Activated T-cell treated with anti-CD3 and anti-CD28 coated beads, Interleukin-2, amount 50 U/mL, for 4 hours (primary cell): ENCODE results near the gene GPR78. TPM values are rescaled to one million over a fixed set of nuclear protein-coding genes. Genes with fewer than 3 reads are reported as not detected.

Source experiments
- ATAC-seq, 2 donors: fragments of 200-7000 bp; cut with Tn5 transposase; one replicate each; pipeline ENCODE4 v1.10.0; 2021
- DNase-seq: peaks from one replicate; pipeline ENCODE4 v3.0.0-alpha.2; 2020
- H3K27me3 Mint-ChIP-seq: one replicate; pipeline ENCODE4 v1.8.0; 2021; ENCODE audit warnings: low read depth, mixed read lengths
- H3K36me3 Mint-ChIP-seq: one replicate; pipeline ENCODE4 v1.8.0; 2022; ENCODE audit warnings: mixed read lengths; ENCODE audit not compliant: insufficient read depth
- H3K4me1 Mint-ChIP-seq: one replicate; pipeline ENCODE4 v1.8.0; 2021; ENCODE audit warnings: low read depth, mixed read lengths
- H3K4me3 Mint-ChIP-seq: one replicate; pipeline ENCODE4 v1.8.0; 2021; ENCODE audit warnings: mild to moderate bottlenecking, moderate library complexity, mixed read lengths
- H3K9me3 Mint-ChIP-seq: one replicate; pipeline ENCODE4 v1.8.0; 2021; ENCODE audit warnings: mixed read lengths
- total RNA-seq, 3 donors: library from RNA; stranded (reverse); gene quantifications; one replicate each; pipeline ENCODE4 v1.2.1, GENCODE V29; 2021

Gene GPR78
- total RNA-seq, 3 donors from 2014 or later, result not detected

- Mint-ChIP-seq H3K27me3 (peaks cover 34% of the 10 kb centered on the region), H3K4me3 (no peak within 1 kb of the TSS), H3K36me3 (no peaks in the 10 kb centered on the region), H3K4me1 (no peaks in the 10 kb centered on the region), H3K9me3 (no peaks in the 10 kb centered on the region)
- ATAC-seq (no peak), DNase-seq (no peak)
These were observed 12.4 kb downstream of the GPR78 start, which contains the start of gene CPZ for GRCh38 chr4:8592366-8593263. Gene CPZ (plus strand): TSS chr4:8592765. CDS start chr4:8592834, 69 bp downstream.

DNA sequence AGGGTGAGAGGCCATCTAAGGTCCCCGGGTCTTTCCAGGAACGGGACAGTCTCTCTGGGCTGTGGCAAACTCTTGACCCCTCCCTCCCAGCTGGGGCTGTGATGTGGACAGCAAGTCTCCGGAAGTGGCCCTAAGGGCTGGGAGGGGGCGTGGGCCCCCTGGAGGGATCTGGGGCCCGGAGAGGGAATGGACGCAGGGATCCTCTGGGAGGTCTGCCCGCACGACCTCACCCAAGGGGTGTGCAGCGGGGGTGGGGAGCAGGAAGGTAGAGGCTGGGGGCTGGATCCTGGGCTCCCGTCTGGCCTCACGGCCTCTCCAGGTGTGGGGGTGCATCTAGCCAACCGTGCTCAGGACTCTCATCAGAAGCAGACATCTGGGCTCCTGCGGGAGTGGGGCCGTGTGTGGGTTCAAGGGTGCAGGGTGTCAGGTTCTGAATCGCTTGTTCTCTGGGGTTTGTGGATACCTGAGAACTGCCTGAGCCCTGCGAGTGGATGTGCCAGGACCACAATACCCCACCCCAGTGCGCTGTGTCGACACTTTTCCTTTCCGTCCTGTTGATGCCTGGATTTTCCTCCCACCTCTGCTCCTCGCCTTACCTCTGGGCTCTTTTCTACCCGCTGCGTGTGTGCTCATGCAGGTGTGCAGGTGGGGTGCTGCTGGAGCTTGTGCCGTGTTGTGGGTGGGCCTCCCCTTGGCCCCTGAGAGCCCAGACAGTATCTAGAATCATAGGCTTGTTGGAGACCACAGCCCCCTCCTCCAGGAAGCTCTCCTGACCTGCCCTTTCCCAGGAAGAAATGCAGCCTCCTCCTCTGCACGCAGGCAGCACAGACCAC, 13.3 kb downstream of the GPR78 start:
- no peaks in the 10 kb centered on the region for H3K36me3 Mint-ChIP-seq

DNA sequence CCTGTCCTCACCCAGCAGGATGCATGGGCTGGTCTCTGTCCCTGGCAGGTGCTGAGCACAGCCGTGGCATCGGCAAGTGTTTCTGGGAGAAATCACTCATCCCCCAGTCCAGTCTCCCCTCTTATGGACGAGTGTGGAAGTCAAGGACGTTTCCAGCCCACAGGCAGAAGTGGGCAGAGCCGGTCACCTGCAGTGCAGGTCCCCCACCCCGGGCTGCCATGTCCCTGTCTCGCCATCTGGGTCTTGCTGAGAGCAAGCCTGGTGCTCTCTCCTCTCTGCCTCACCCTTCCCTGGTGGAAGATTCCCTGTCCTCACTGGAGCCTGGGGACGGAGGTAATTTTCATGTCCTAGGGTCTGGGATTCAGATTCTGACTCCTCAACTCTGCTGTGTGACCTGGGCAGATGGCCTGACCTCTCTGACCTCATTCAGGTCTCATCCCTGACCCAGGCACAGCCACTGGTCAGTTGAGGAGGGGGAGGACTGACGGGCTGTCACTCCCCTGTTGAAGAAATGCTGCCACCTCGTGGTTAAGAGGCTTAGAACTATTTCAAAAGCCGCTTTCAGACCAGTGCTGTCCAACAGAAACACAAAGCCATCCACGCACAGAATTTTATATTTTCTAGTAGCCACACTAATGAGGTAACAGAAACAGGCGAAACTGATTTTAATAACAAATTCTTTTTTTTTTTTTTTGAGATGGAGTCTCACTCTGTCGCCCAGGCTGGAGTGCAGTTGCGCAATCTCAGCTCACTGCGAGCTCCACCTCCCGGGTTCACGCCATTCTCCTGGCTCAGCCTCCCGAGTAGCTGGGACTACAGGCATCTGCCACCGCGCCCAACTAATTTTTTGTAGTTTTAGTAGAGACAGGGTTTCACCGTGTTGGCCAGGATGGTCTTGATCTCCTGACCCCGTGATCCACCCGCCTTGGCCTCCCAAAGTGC, 14.2 kb downstream of the GPR78 start:
- ATAC-seq (no peak), DNase-seq (no peak)
- Mint-ChIP-seq H3K36me3 (no peaks in the 10 kb centered on the region), H3K4me3 (no peak overlapping the region), H3K4me1 (no peaks in the 10 kb centered on the region), H3K27me3 (peaks cover 28% of the 10 kb centered on the region), H3K9me3 (no peaks in the 10 kb centered on the region)

More for the DNA sequence above, 13.3 kb downstream of the GPR78 start:
- H3K4me3 Mint-ChIP-seq, result no peak overlapping the region
- no peak for ATAC-seq
- peaks cover 30% of the 10 kb centered on the region for H3K27me3 Mint-ChIP-seq
- no peaks in the 10 kb centered on the region for H3K9me3 Mint-ChIP-seq
- H3K4me1 Mint-ChIP-seq, result no peaks in the 10 kb centered on the region
- no peak for DNase-seq

- DNase-seq (no peak), ATAC-seq (no peak)
- Mint-ChIP-seq H3K4me3 (no peak overlapping the region), H3K4me1 (no peaks in the 10 kb centered on the region), H3K9me3 (no peaks in the 10 kb centered on the region), H3K36me3 (no peaks in the 10 kb centered on the region), H3K27me3 (peaks cover 29% of the 10 kb centered on the region)
These were observed 15.3 kb downstream of the GPR78 start for GRCh38 chr4:8595237-8596087.

DNA sequence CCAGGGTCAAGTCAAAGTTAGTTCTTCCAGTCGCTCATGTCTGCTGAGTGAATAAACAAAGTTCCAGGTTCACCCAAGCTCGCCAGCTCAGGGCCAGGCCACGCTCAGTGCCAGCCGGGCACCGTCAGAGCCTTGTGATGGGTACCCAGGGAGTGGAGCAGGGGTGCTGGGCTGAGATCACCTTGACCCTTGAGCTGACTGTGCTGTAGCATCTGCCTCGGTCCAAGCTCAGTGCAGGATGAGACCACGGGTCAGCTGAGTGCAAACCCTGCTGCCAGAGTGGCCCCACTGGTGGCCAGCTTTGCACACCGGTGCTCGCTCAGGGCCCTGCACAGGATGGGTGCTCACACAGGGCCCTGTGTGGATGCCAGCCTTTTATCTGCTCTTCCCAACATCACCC, 16.7 kb downstream of the GPR78 start:
- no peak for ATAC-seq
- no peaks in the 10 kb centered on the region for H3K4me1 Mint-ChIP-seq
- H3K4me3 Mint-ChIP-seq, result no peak overlapping the region

GRCh38 chr4:8597319-8597718, 17.1 kb downstream of the GPR78 start:
- no peaks in the 10 kb centered on the region for H3K4me1 Mint-ChIP-seq
- DNase-seq (no peak), ATAC-seq (no peak)
- no peak overlapping the region for H3K4me3 Mint-ChIP-seq
- H3K36me3 Mint-ChIP-seq, result no peaks in the 10 kb centered on the region
- peaks cover 16% of the 10 kb centered on the region for H3K27me3 Mint-ChIP-seq
- H3K9me3 Mint-ChIP-seq, result no peaks in the 10 kb centered on the region

More for the DNA sequence above, 16.7 kb downstream of the GPR78 start:
- H3K9me3 Mint-ChIP-seq, result no peaks in the 10 kb centered on the region
- H3K27me3 Mint-ChIP-seq, result peaks cover 16% of the 10 kb centered on the region
- H3K36me3 Mint-ChIP-seq, result no peaks in the 10 kb centered on the region
- no peak for DNase-seq

DNA sequence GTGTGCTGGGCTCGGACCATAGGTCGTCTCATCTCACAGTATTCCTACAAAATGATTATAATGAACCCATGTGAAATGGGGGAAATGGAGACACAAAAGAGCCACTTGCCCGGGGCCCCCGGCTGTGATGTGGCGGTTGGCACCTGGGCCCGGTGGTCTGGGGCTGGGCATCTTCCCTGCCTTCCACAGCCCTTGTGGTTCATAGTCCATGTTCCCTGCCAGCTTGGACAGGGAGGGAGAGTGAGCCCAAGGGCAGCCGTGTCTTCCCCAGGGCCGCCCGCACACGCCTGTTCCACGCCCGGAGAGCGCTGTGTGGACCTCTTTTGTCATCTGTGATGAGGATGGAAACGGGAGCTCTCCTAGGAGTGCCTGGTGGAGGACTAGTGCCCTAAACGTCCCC, 17.6 kb downstream of the GPR78 start:
- ATAC-seq, result no peak
- H3K27me3 Mint-ChIP-seq, result peaks cover 16% of the 10 kb centered on the region
- H3K9me3 Mint-ChIP-seq, result no peaks in the 10 kb centered on the region
- no peak for DNase-seq
- no peak overlapping the region for H3K4me3 Mint-ChIP-seq
- no peaks in the 10 kb centered on the region for H3K36me3 Mint-ChIP-seq
- no peaks in the 10 kb centered on the region for H3K4me1 Mint-ChIP-seq

GRCh38 chr4:8598391-8599090, 18.3 kb downstream of the GPR78 start:
- Mint-ChIP-seq H3K4me1 (no peaks in the 10 kb centered on the region), H3K4me3 (no peak overlapping the region), H3K27me3 (peaks cover 16% of the 10 kb centered on the region), H3K9me3 (no peaks in the 10 kb centered on the region), H3K36me3 (no peaks in the 10 kb centered on the region)
- ATAC-seq (no peak), DNase-seq (no peak)

DNA sequence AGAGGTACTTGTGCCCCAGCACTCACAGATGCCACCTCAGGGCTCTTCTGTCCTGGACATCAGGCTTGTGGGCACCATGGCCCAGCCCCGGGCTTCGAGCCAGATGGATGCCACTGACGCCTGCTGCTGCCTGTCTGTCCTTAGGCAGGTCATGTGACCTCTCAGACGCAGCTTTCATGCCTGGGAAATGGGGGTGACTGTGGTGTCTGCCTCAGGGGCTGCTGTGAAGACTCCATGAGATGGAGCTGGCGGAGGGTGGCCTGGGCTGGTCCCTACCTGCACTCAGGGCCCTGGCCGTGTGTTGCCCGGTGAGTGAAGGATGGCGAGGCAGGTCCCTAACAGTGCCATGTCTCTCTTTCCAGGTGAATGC, 18.9 kb downstream of the GPR78 start:
- Mint-ChIP-seq H3K4me1 (no peaks in the 10 kb centered on the region), H3K9me3 (no peaks in the 10 kb centered on the region), H3K4me3 (no peak overlapping the region), H3K36me3 (no peaks in the 10 kb centered on the region), H3K27me3 (peaks cover 11% of the 10 kb centered on the region)
- ATAC-seq, result peak in 1 of 2 donors; percentile 21
- no peak for DNase-seq

GRCh38 chr4:8599657-8600056, 19.5 kb downstream of the GPR78 start:
- Mint-ChIP-seq H3K4me3 (no peak overlapping the region), H3K9me3 (no peaks in the 10 kb centered on the region), H3K27me3 (peaks cover 6% of the 10 kb centered on the region), H3K4me1 (no peaks in the 10 kb centered on the region), H3K36me3 (no peaks in the 10 kb centered on the region)
- no peak for ATAC-seq
- no peak for DNase-seq

GRCh38 chr4:8600266-8600665, 20.1 kb downstream of the GPR78 start:
- Mint-ChIP-seq H3K9me3 (no peaks in the 10 kb centered on the region), H3K36me3 (no peaks in the 10 kb centered on the region), H3K4me1 (no peaks in the 10 kb centered on the region), H3K4me3 (no peak overlapping the region), H3K27me3 (peaks cover 6% of the 10 kb centered on the region)
- DNase-seq (no peak), ATAC-seq (no peak)

GRCh38 chr4:8600686-8601085, 20.5 kb downstream of the GPR78 start:
- no peak overlapping the region for H3K4me3 Mint-ChIP-seq
- H3K36me3 Mint-ChIP-seq, result no peaks in the 10 kb centered on the region
- DNase-seq (no peak), ATAC-seq (no peak)
- H3K27me3 Mint-ChIP-seq, result peaks cover 4% of the 10 kb centered on the region
- no peaks in the 10 kb centered on the region for H3K9me3 Mint-ChIP-seq
- no peaks in the 10 kb centered on the region for H3K4me1 Mint-ChIP-seq

- Mint-ChIP-seq H3K4me3 (no peak overlapping the region), H3K27me3 (peaks cover 3% of the 10 kb centered on the region), H3K36me3 (no peaks in the 10 kb centered on the region), H3K9me3 (no peaks in the 10 kb centered on the region), H3K4me1 (no peaks in the 10 kb centered on the region)
- no peak for DNase-seq
- no peak for ATAC-seq
These were observed 20.9 kb downstream of the GPR78 start for GRCh38 chr4:8601086-8601485.
